Large intestine (tissue), 3 donors: Measurements from ENCODE around the gene SYT6. TPM values are rescaled to one million over a fixed set of nuclear protein-coding genes. Genes with fewer than 3 reads are reported as not detected.

Experiments used
- DNase-seq, 2 donors: peaks; one replicate each; pipeline versions ENCODE4 v3.0.0 to v3.0.0-alpha.2; 2013
- H3K27ac ChIP-seq: one replicate; pipeline ENCODE4 v1.5.1; 2013; ENCODE audit warnings: low read length
- H3K27me3 ChIP-seq: 2 replicates; pipeline ENCODE4 v1.6.1; 2013; ENCODE audit warnings: low read length; ENCODE audit not compliant: control insufficient read depth, insufficient read depth
- H3K36me3 ChIP-seq: 2 replicates; pipeline ENCODE4 v1.6.1; 2013; ENCODE audit warnings: low read length; ENCODE audit not compliant: control insufficient read depth, insufficient read depth
- H3K4me1 ChIP-seq: one replicate; pipeline ENCODE4 v1.6.1; 2013; ENCODE audit warnings: low read length; ENCODE audit not compliant: control insufficient read depth, insufficient read depth
- H3K4me3 ChIP-seq: one replicate; pipeline ENCODE4 v1.5.1; 2013; ENCODE audit warnings: low read length
- H3K9me3 ChIP-seq: one replicate; pipeline ENCODE4 v1.6.1; 2013; ENCODE audit warnings: mild to moderate bottlenecking, low read depth, low read length, moderate library complexity; ENCODE audit not compliant: control insufficient read depth
- WGBS: methylation state at CpG from one replicate; pipeline ENCODE4 v1.1.5; 2013; ENCODE audit warnings: low lambda C conversion rate; ENCODE audit not compliant: insufficient coverage; 5-methylcytosine and 5-hydroxymethylcytosine counted together
- polyA plus RNA-seq: library from polyadenylated mRNA; unstranded; fragments of 120-200 nt; gene quantifications from one replicate; pipeline ENCODE4 v1.2.1, GENCODE V29; 2013

Gene SYT6
- polyA plus RNA-seq, 1 donor: 0.76 TPM

GRCh38 chr1:114154146-114154962, 685 bp upstream of the SYT6 start:
- Histone ChIP-seq H3K4me3 (no peak overlapping the region), H3K9me3 (peaks cover 2% of the 10 kb centered on the region), H3K4me1 (peaks cover 19% of the 10 kb centered on the region), H3K27me3 (peaks cover 97% of the 10 kb centered on the region), H3K27ac (no peak overlapping the region), H3K36me3 (no peaks in the 10 kb centered on the region)
- peak in 1 of 2 donors; percentile 8 for DNase-seq
- WGBS: no CpG with 5 or more reads among the region's 41 CpGs

GRCh38 chr1:114152508-114153260, 985 bp downstream of the SYT6 start:
- Histone ChIP-seq H3K36me3 (no peaks in the 10 kb centered on the region), H3K27me3 (peaks cover 96% of the 10 kb centered on the region), H3K4me1 (peaks cover 19% of the 10 kb centered on the region), H3K4me3 (peak overlapping the region; percentile 18), H3K9me3 (peaks cover 2% of the 10 kb centered on the region), H3K27ac (no peak overlapping the region)
- peak; percentile 13 to 52 for DNase-seq
- WGBS: no CpG with 5 or more reads among the region's 89 CpGs

GRCh38 chr1:114152089-114152507, 1.6 kb downstream of the SYT6 start:
- Histone ChIP-seq H3K27ac (no peak overlapping the region), H3K4me1 (peaks cover 19% of the 10 kb centered on the region), H3K9me3 (peaks cover 2% of the 10 kb centered on the region), H3K27me3 (peaks cover 92% of the 10 kb centered on the region), H3K36me3 (no peaks in the 10 kb centered on the region), H3K4me3 (no peak overlapping the region)
- no CpG with 5 or more reads among the region's 20 CpGs for WGBS
- peak in 1 of 2 donors; percentile 9 for DNase-seq

GRCh38 chr1:114150016-114150415, 3.7 kb downstream of the SYT6 start:
- peaks cover 74% of the 10 kb centered on the region for H3K27me3 ChIP-seq

GRCh38 chr1:114149211-114149610, 4.5 kb downstream of the SYT6 start:
- Histone ChIP-seq H3K27ac (no peak overlapping the region), H3K9me3 (peaks cover 2% of the 10 kb centered on the region), H3K36me3 (no peaks in the 10 kb centered on the region), H3K4me1 (peaks cover 19% of the 10 kb centered on the region), H3K4me3 (no peak overlapping the region), H3K27me3 (peaks cover 67% of the 10 kb centered on the region)
- no CpG with 5 or more reads among the region's 6 CpGs for WGBS
- no peak for DNase-seq

More at GRCh38 chr1:114150016-114150415, 3.7 kb downstream of the SYT6 start:
- Histone ChIP-seq H3K4me1 (peaks cover 19% of the 10 kb centered on the region), H3K4me3 (no peak overlapping the region), H3K27ac (no peak overlapping the region), H3K9me3 (peaks cover 2% of the 10 kb centered on the region), H3K36me3 (no peaks in the 10 kb centered on the region)
- DNase-seq: no peak
- WGBS: no CpG with 5 or more reads among the region's 2 CpGs

- Histone ChIP-seq H3K4me3 (no peak overlapping the region), H3K9me3 (no peaks in the 10 kb centered on the region), H3K27ac (no peak overlapping the region), H3K36me3 (no peaks in the 10 kb centered on the region), H3K4me1 (no peaks in the 10 kb centered on the region), H3K27me3 (peaks cover 33% of the 10 kb centered on the region)
- DNase-seq: no peak
- no CpG with 5 or more reads among the region's 2 CpGs for WGBS
Measured at GRCh38 chr1:114145504-114146151, 8.0 kb downstream of the SYT6 start.

GRCh38 chr1:114144016-114144415, 9.7 kb downstream of the SYT6 start:
- WGBS: no CpG with 5 or more reads among the region's 2 CpGs
- no peaks in the 10 kb centered on the region for H3K9me3 ChIP-seq

GRCh38 chr1:114139540-114139939, 14.1 kb downstream of the SYT6 start:
- no peak overlapping the region for H3K4me3 ChIP-seq
- no peak overlapping the region for H3K27ac ChIP-seq
- no peaks in the 10 kb centered on the region for H3K36me3 ChIP-seq
- no peaks in the 10 kb centered on the region for H3K9me3 ChIP-seq
- WGBS: no CpG with 5 or more reads among the region's 10 CpGs
- DNase-seq: no peak
- H3K27me3 ChIP-seq: peaks cover 3% of the 10 kb centered on the region
- no peaks in the 10 kb centered on the region for H3K4me1 ChIP-seq

More at GRCh38 chr1:114144016-114144415, 9.7 kb downstream of the SYT6 start:
- DNase-seq: no peak
- H3K27ac ChIP-seq: no peak overlapping the region
- H3K4me3 ChIP-seq: no peak overlapping the region
- no peaks in the 10 kb centered on the region for H3K36me3 ChIP-seq
- peaks cover 18% of the 10 kb centered on the region for H3K27me3 ChIP-seq
- H3K4me1 ChIP-seq: no peaks in the 10 kb centered on the region

GRCh38 chr1:114137497-114137896, 16.2 kb downstream of the SYT6 start:
- Histone ChIP-seq H3K4me3 (no peak overlapping the region), H3K36me3 (no peaks in the 10 kb centered on the region), H3K27me3 (no peaks in the 10 kb centered on the region), H3K9me3 (no peaks in the 10 kb centered on the region), H3K4me1 (no peaks in the 10 kb centered on the region), H3K27ac (no peak overlapping the region)
- DNase-seq: no peak
- no CpG with 5 or more reads among the region's 15 CpGs for WGBS

- no peaks in the 10 kb centered on the region for H3K36me3 ChIP-seq
- H3K4me3 ChIP-seq: no peak overlapping the region
- H3K9me3 ChIP-seq: no peaks in the 10 kb centered on the region
- H3K4me1 ChIP-seq: no peaks in the 10 kb centered on the region
- H3K27me3 ChIP-seq: no peaks in the 10 kb centered on the region
- no peak for DNase-seq
- no CpG with 5 or more reads among the region's 7 CpGs for WGBS
- no peak overlapping the region for H3K27ac ChIP-seq
Measured at GRCh38 chr1:114135786-114136185, 17.9 kb downstream of the SYT6 start.
